Suprapubic skin (tissue), 3 donors: ENCODE results near the gene SEL1L3.

Experiments
- CTCF ChIP-seq, 2 donors: fragments of 200-600 bp in 1 of 2; fragments of 450-650 bp in 1 of 2; sonication (generic) in 1 of 2; IDR thresholded peaks; one replicate each; pipeline ENCODE4 v1.5.1; 2016 to 2019; ENCODE audit warnings: antibody characterized with exemption in 2 of 2, mild to moderate bottlenecking in 1 of 2, moderate library complexity in 1 of 2
- POLR2A ChIP-seq, 2 donors: fragments of 450-650 bp; IDR thresholded peaks; one replicate each; pipeline ENCODE4 v1.6.1; 2017; ENCODE audit warnings: antibody characterized with exemption in 2 of 2, mild to moderate bottlenecking in 2 of 2, moderate library complexity in 2 of 2

- no peak for TF ChIP-seq POLR2A (IDR thresholded peaks at IDR 0.05)
- TF ChIP-seq CTCF (IDR thresholded peaks at IDR 0.05): no peak
Observed at GRCh38 chr4:25779021-25779420, 83.8 kb downstream of the SEL1L3 start.
